Lower lobe of right lung (tissue), 2 donors: Measurements from ENCODE around the gene EHD1. TPM values are rescaled to one million over a fixed set of nuclear protein-coding genes. Genes with fewer than 3 reads are reported as not detected.

Experiments used
- ATAC-seq, 2 donors: fragments of 200-7000 bp; cut with Tn5 transposase; one replicate each; pipeline ENCODE4 v1.9.1; 2020 to 2022; ENCODE audit warnings: mild to moderate bottlenecking in 2 of 2, moderate library complexity in 2 of 2
- DNase-seq: peaks from one replicate; pipeline ENCODE4 v3.0.0-alpha.2; 2020
- H3K27ac ChIP-seq: fragments of 200-600 bp; one replicate; pipeline ENCODE4 v1.8.0; 2022
- H3K27me3 ChIP-seq: fragments of 200-600 bp; one replicate; pipeline ENCODE4 v1.8.0; 2022; ENCODE audit warnings: low read depth
- H3K36me3 ChIP-seq: fragments of 200-600 bp; one replicate; pipeline ENCODE4 v1.8.0; 2022; ENCODE audit warnings: mild to moderate bottlenecking
- H3K4me1 ChIP-seq: fragments of 200-600 bp; one replicate; pipeline ENCODE4 v1.8.0; 2022
- H3K4me3 ChIP-seq: fragments of 200-600 bp; one replicate; pipeline ENCODE4 v1.8.0; 2022; ENCODE audit warnings: mild to moderate bottlenecking
- H3K9me3 ChIP-seq: fragments of 200-600 bp; one replicate; pipeline ENCODE4 v1.8.0; 2022
- CTCF ChIP-seq: fragments of 200-600 bp; IDR thresholded peaks from one replicate; pipeline ENCODE4 v1.8.0; 2022; ENCODE audit warnings: antibody characterized with exemption, mild to moderate bottlenecking
- intact Hi-C: fragments of 100-400 bp; cut with DNase I; formaldehyde crosslinking; loops from one replicate; pipeline ENCODE4 v1.11.0; 2022
- total RNA-seq: library from RNA; stranded (reverse); fragmentation: NEBNext Ultra II Directional; extraction: Animal tissue kit (Norgen Biotek cat#: 25700); gene quantifications from one replicate; pipeline ENCODE4 v1.2.1, GENCODE V29; 2021
- donor health status: DM: no; HTN: yes; CAD: no; lungs with severe emphysema.

The EHD1 gene
- total RNA-seq, 1 donor from 2014 or later, result 73.4 TPM

GRCh38 chr11:64914123-64914522 is 35.7 kb upstream of the EHD1 start:
- no peak for DNase-seq
- ATAC-seq, result no peak
- no peak for TF ChIP-seq CTCF
- Histone ChIP-seq H3K27me3 (no peaks in the 10 kb centered on the region), H3K27ac (no peak overlapping the region), H3K4me1 (peaks cover 25% of the 10 kb centered on the region), H3K36me3 (peaks cover 53% of the 10 kb centered on the region), H3K9me3 (no peaks in the 10 kb centered on the region), H3K4me3 (no peak overlapping the region)
- intact Hi-C loops, result no loop called here

- intact Hi-C loops, result no loop called here
- H3K4me1 ChIP-seq, result peaks cover 21% of the 10 kb centered on the region
- H3K27ac ChIP-seq, result no peak overlapping the region
- TF ChIP-seq CTCF, result no peak
- no peaks in the 10 kb centered on the region for H3K27me3 ChIP-seq
- no peak for DNase-seq
- H3K4me3 ChIP-seq, result no peak overlapping the region
- no peaks in the 10 kb centered on the region for H3K9me3 ChIP-seq
- H3K36me3 ChIP-seq, result peaks cover 62% of the 10 kb centered on the region
- ATAC-seq, result no peak
Measured at GRCh38 chr11:64913171-64913727, 34.8 kb upstream of the EHD1 start.

DNA sequence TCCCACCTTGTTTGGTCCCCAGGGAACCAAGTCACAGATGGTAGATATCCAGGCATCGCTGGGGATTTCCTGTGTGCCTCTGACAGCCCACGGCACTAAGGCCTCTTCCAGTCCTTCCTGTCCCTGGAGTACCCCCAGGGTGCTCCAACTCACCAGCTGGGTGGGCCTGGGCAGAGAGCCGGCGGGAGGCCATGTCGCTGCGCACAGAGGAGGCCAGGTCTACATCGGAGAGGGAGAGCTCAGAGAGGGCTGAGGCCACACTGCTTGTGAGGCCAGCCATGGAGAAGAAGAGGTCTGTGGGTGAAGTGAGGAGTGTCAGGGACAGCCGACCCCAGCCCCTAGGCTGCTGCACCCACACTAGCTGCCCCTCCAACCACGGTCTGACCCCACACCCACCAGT is 33.3 kb upstream of the EHD1 start:
- Histone ChIP-seq H3K27me3 (no peaks in the 10 kb centered on the region), H3K4me3 (no peak overlapping the region), H3K4me1 (peaks cover 14% of the 10 kb centered on the region), H3K27ac (no peak overlapping the region), H3K36me3 (peaks cover 78% of the 10 kb centered on the region), H3K9me3 (no peaks in the 10 kb centered on the region)
- intact Hi-C loops, result no loop called here
- DNase-seq, result no peak
- TF ChIP-seq CTCF, result no peak
- no peak for ATAC-seq

GRCh38 chr11:64911142-64911541 is 32.7 kb upstream of the EHD1 start:
- Histone ChIP-seq H3K27ac (no peak overlapping the region), H3K4me1 (peaks cover 11% of the 10 kb centered on the region), H3K36me3 (peaks cover 83% of the 10 kb centered on the region), H3K4me3 (no peak overlapping the region), H3K27me3 (no peaks in the 10 kb centered on the region), H3K9me3 (no peaks in the 10 kb centered on the region)
- TF ChIP-seq CTCF, result no peak
- DNase-seq (no peak), ATAC-seq (no peak)
- intact Hi-C loops, result no loop called here

- Histone ChIP-seq H3K27me3 (no peaks in the 10 kb centered on the region), H3K4me1 (peaks cover 5% of the 10 kb centered on the region), H3K27ac (no peak overlapping the region), H3K4me3 (no peak overlapping the region), H3K9me3 (no peaks in the 10 kb centered on the region), H3K36me3 (peaks cover 89% of the 10 kb centered on the region)
- no peak for TF ChIP-seq CTCF
- DNase-seq (no peak), ATAC-seq (no peak)
- intact Hi-C loops, result no loop called here
Measured at GRCh38 chr11:64910451-64911093, 32.2 kb upstream of the EHD1 start.
